GM23338 (cell line): ENCODE data around the gene TRIM63.

Experiments used
- CREB1 ChIP-seq: fragments of 250-450 bp; sonication (Bioruptor Pico); IDR thresholded peaks from 2 replicates; pipeline ENCODE4 v1.5.0; 2020; ENCODE audit warnings: low read depth, mild to moderate bottlenecking, moderate library complexity
- ETS1 ChIP-seq: IDR thresholded peaks from 2 replicates; pipeline ENCODE4 v1.6.1; 2016; ENCODE audit warnings: antibody characterized with exemption
- EZH2 ChIP-seq: fragments of 200-600 bp; sonication (generic); IDR thresholded peaks from one replicate; pipeline ENCODE4 v1.8.0; 2017; ENCODE audit warnings: antibody characterized with exemption, mild to moderate bottlenecking, low read depth; ENCODE audit not compliant: unreplicated experiment
- EZH2phosphoT487 ChIP-seq: fragments of 200-600 bp; sonication (generic); IDR thresholded peaks from one replicate; pipeline ENCODE4 v1.8.1; 2018; ENCODE audit warnings: antibody characterized with exemption; ENCODE audit not compliant: unreplicated experiment
- JUNB ChIP-seq: IDR thresholded peaks from one replicate; pipeline ENCODE4 v1.6.1; 2016; ENCODE audit warnings: antibody characterized with exemption; ENCODE audit not compliant: unreplicated experiment
- NANOG ChIP-seq: IDR thresholded peaks from 2 replicates; pipeline ENCODE4 v1.6.1; 2016; ENCODE audit warnings: antibody characterized with exemption, borderline replicate concordance
- POLR2AphosphoS5 ChIP-seq: IDR thresholded peaks from 2 replicates; pipeline ENCODE4 v1.6.1; 2016; ENCODE audit warnings: antibody characterized with exemption, low read depth
- STAT1 ChIP-seq: IDR thresholded peaks from one replicate; pipeline ENCODE4 v1.6.1; 2016; ENCODE audit warnings: antibody characterized with exemption; ENCODE audit not compliant: unreplicated experiment
- ZNF331 ChIP-seq: fragments of 250-450 bp; sonication (Bioruptor Pico); IDR thresholded peaks from 2 replicates; pipeline ENCODE4 v1.5.0; 2020; ENCODE audit warnings: low read depth, mild to moderate bottlenecking, moderate library complexity
- TF ChIP-seq, protein P1 (sequence below), 2 experiments: fragments of 200-600 bp in 1 of 2; sonication (generic) in 1 of 2; conservative IDR thresholded peaks; 2 replicates each; pipeline versions ENCODE4 v1.5.1 to v1.6.1; 2016 to 2017; ENCODE audit warnings: antibody characterized with exemption in 2 of 2, low read depth in 2 of 2, mild to moderate bottlenecking in 2 of 2, moderate library complexity in 1 of 2
- TF ChIP-seq, protein P2 (sequence below): IDR thresholded peaks from one replicate; pipeline ENCODE4 v1.6.1; 2018; ENCODE audit warnings: antibody characterized with exemption; ENCODE audit not compliant: unreplicated experiment

DNA sequence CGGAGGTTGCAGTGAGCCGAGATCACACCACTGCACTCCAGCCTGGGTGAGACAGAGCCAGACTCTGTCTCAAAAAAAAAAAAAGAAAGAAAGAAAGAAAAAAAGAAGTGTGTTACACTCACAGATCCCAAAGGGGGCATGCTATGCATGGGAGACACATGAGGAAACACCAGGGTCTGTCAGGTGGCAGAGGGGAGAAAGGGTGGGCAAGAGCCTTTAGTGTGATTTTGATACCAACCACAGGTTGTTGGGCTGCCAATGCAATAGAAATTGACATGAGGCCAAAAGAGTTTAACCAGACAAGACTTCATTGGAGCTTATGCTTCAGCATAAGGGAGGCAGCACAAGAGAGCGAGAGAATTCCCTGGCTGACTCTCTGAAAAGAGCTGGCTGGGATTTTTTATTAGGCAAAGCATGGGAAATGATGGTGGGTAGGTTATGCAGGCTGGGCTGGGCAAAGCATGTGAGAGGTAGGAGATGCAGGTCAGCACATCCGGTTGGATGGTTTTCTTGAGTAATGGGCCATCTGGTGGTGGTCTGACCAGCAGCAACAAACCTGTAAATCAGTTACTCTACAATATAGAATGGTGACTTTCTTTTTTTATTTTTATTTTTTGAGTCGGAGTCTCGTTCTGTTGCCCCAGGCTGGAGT is 57.5 kb downstream of the TRIM63 start:
- TF ChIP-seq POLR2AphosphoS5 (no peak), EZH2 (no peak), STAT1 (no peak), EZH2phosphoT487 (no peak), ETS1 (no peak), JUNB (no peak), CREB1 (CRISPR knock-in tag) (0 out of 2 replicates have a peak, but pooled peaks have one; percentile 14), NANOG (no peak), ZNF331 (CRISPR knock-in tag) (no peak)
- TF ChIP-seq, protein P1, sequence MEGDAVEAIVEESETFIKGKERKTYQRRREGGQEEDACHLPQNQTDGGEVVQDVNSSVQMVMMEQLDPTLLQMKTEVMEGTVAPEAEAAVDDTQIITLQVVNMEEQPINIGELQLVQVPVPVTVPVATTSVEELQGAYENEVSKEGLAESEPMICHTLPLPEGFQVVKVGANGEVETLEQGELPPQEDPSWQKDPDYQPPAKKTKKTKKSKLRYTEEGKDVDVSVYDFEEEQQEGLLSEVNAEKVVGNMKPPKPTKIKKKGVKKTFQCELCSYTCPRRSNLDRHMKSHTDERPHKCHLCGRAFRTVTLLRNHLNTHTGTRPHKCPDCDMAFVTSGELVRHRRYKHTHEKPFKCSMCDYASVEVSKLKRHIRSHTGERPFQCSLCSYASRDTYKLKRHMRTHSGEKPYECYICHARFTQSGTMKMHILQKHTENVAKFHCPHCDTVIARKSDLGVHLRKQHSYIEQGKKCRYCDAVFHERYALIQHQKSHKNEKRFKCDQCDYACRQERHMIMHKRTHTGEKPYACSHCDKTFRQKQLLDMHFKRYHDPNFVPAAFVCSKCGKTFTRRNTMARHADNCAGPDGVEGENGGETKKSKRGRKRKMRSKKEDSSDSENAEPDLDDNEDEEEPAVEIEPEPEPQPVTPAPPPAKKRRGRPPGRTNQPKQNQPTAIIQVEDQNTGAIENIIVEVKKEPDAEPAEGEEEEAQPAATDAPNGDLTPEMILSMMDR (conservative IDR thresholded peaks at IDR 0.05; ENCODE audit: low read depth in 2 of 2), result peak; percentile 53 to 69
- TF ChIP-seq, protein P2, sequence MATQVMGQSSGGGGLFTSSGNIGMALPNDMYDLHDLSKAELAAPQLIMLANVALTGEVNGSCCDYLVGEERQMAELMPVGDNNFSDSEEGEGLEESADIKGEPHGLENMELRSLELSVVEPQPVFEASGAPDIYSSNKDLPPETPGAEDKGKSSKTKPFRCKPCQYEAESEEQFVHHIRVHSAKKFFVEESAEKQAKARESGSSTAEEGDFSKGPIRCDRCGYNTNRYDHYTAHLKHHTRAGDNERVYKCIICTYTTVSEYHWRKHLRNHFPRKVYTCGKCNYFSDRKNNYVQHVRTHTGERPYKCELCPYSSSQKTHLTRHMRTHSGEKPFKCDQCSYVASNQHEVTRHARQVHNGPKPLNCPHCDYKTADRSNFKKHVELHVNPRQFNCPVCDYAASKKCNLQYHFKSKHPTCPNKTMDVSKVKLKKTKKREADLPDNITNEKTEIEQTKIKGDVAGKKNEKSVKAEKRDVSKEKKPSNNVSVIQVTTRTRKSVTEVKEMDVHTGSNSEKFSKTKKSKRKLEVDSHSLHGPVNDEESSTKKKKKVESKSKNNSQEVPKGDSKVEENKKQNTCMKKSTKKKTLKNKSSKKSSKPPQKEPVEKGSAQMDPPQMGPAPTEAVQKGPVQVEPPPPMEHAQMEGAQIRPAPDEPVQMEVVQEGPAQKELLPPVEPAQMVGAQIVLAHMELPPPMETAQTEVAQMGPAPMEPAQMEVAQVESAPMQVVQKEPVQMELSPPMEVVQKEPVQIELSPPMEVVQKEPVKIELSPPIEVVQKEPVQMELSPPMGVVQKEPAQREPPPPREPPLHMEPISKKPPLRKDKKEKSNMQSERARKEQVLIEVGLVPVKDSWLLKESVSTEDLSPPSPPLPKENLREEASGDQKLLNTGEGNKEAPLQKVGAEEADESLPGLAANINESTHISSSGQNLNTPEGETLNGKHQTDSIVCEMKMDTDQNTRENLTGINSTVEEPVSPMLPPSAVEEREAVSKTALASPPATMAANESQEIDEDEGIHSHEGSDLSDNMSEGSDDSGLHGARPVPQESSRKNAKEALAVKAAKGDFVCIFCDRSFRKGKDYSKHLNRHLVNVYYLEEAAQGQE, result no peak
